C4-2B (cell line): ENCODE data around the gene SNAPC5.

Source experiments
- CTCF ChIP-seq: fragments of 450-650 bp; conservative IDR thresholded peaks from 2 replicates; pipeline ENCODE4 v1.5.1; 2017; ENCODE audit warnings: mild to moderate bottlenecking
- ZFX ChIP-seq: fragments of 450-650 bp; IDR thresholded peaks from 2 replicates; pipeline ENCODE4 v1.6.1; 2017

- no peak for TF ChIP-seq CTCF
- no peak for TF ChIP-seq ZFX
These were observed 25.2 kb downstream of the SNAPC5 start for GRCh38 chr15:66472176-66472999.
